K562 (cell line): ENCODE data around the gene PPY. TPM values are rescaled to one million over a fixed set of nuclear protein-coding genes. Genes with fewer than 3 reads are reported as not detected.
A peak's percentile ranks its signal among the peaks of the same experiment; 100 is the strongest.

Experiments used
- ATAC-seq: fragments of 200-7000 bp; cut with Tn5 transposase; 3 replicates; pipeline ENCODE4 v1.9.1; 2020; ENCODE audit warnings: moderate library complexity
- BruUV-seq: library from RNA; stranded (reverse); fragments of 400-500 nt; replicated peaks from 2 replicates; lab custom pipeline; 2021; lab: Mats Ljungman, UMichigan
- CTCF ChIA-PET: fragments of 300-600 bp; formaldehyde crosslinking; extraction: SDS; loops from one replicate; lab custom pipeline; 2021; ENCODE audit warnings: low intra/inter-chr PET ratio; lab: Yijun Ruan, JAX
- POLR2A ChIA-PET: fragments of 300-600, 350-650 bp; sonication (Branson Sonifier 250); formaldehyde crosslinking; extraction: SDS; loops from one replicate; lab custom pipeline; 2021; ENCODE audit warnings: antibody characterized with exemption, inconsistent platforms; lab: Yijun Ruan, JAX
- DNase-seq, 4 experiments: peaks; one replicate each; pipeline versions ENCODE4 v3.0.0 to v3.0.0-alpha.2; 2011 to 2018; ENCODE audit warnings: low spot score in 3 of 4, mixed read lengths in 3 of 4; ENCODE audit errors: extremely low read depth in 1 of 4
- FAIRE-seq: peaks from 2 replicates; lab custom pipeline; 2011; peaks lifted over from hg19 to GRCh38; lab: Jason Lieb, UNC
- H2AFZ ChIP-seq: 2 replicates; pipeline ENCODE4 v1.6.0; 2011; ENCODE audit warnings: low read depth, low read length, control low read depth, inconsistent platforms
- H3K27ac ChIP-seq: fragments of 200-600 bp; 3 replicates; pipeline ENCODE4 v1.8.0; 2011; ENCODE audit warnings: low read depth, mild to moderate bottlenecking, control low read depth, inconsistent platforms, low read length, moderate library complexity, mixed read lengths; ENCODE audit errors: extremely low read depth
- H3K27me3 ChIP-seq, 2 experiments: fragments of 300-600 bp in 1 of 2; 2 replicates in 1 of 2; 3 replicates in 1 of 2; pipeline versions ENCODE4 v1.6.0 to v1.8.0; 2011; ENCODE audit warnings: inconsistent platforms in 2 of 2, low read length in 2 of 2, mild to moderate bottlenecking in 1 of 2, mixed read lengths in 1 of 2, moderate library complexity in 1 of 2; ENCODE audit not compliant: control insufficient read depth in 2 of 2, insufficient read depth in 2 of 2
- H3K36me3 ChIP-seq: fragments of 300-600 bp; 3 replicates; pipeline ENCODE4 v1.8.0; 2011; ENCODE audit warnings: mild to moderate bottlenecking, low read length, inconsistent platforms; ENCODE audit not compliant: control insufficient read depth, insufficient read depth
- H3K4me1 ChIP-seq, 2 experiments: fragments of 200-600 bp in 1 of 2; replicated peaks in 1 of 2; 2 replicates in 1 of 2; 3 replicates in 1 of 2; pipeline versions ENCODE4 v1.5.1 to v1.8.0; 2011; ENCODE audit warnings: inconsistent platforms in 2 of 2, low read length in 2 of 2, mild to moderate bottlenecking in 1 of 2, mixed read lengths in 1 of 2, moderate library complexity in 1 of 2; ENCODE audit not compliant: control insufficient read depth in 2 of 2, insufficient read depth in 2 of 2
- H3K4me2 ChIP-seq: 2 replicates; pipeline ENCODE4 v1.6.1; 2011; ENCODE audit warnings: low read length, control low read depth, inconsistent platforms, mixed read lengths; ENCODE audit not compliant: insufficient read depth
- H3K4me3 ChIP-seq: fragments of 200-600 bp; sonication (generic), shearing (Covaris generic); 2 replicates; pipeline ENCODE4 v1.5.1; 2016; ENCODE audit warnings: control low read depth, inconsistent platforms
- H3K79me2 ChIP-seq: fragments of 200-600 bp; 3 replicates; pipeline ENCODE4 v1.8.0; 2011; ENCODE audit warnings: low read length, inconsistent platforms; ENCODE audit not compliant: control insufficient read depth, insufficient read depth
- H3K9ac ChIP-seq, 2 experiments: 2 replicates each; pipeline versions ENCODE4 v1.6.0 to v1.6.1; 2011; ENCODE audit warnings: low read depth in 2 of 2, low read length in 2 of 2, control low read depth in 1 of 2, inconsistent platforms in 1 of 2, mild to moderate bottlenecking in 1 of 2, mixed read lengths in 1 of 2; ENCODE audit not compliant: insufficient read depth in 1 of 2
- H3K9me1 ChIP-seq: one replicate; pipeline ENCODE4 v1.6.0; 2011; ENCODE audit warnings: inconsistent platforms, mild to moderate bottlenecking, low read length, moderate library complexity; ENCODE audit not compliant: control insufficient read depth, insufficient read depth
- H3K9me3 ChIP-seq: replicated peaks from 2 replicates; pipeline ENCODE4 v1.5.1; 2011; ENCODE audit warnings: low read depth, low read length, inconsistent platforms; ENCODE audit not compliant: control insufficient read depth, insufficient read depth
- H4K20me1 ChIP-seq: replicated peaks from 2 replicates; pipeline ENCODE4 v1.6.1; 2011; ENCODE audit warnings: low read length, inconsistent platforms, mixed read lengths; ENCODE audit not compliant: control insufficient read depth, insufficient read depth
- CBFB ChIP-seq: sonication (generic); formaldehyde crosslinking; IDR thresholded peaks from 2 replicates; pipeline ENCODE4 v1.4.0; 2020; ENCODE audit warnings: mild to moderate bottlenecking, missing genetic modification reagents
- EGR1 ChIP-seq: fragments of 450-650 bp; conservative IDR thresholded peaks from 2 replicates; pipeline ENCODE4 v1.6.1; 2017; ENCODE audit warnings: mild to moderate bottlenecking
- MGA ChIP-seq: fragments of 450-650 bp; IDR thresholded peaks from 2 replicates; pipeline ENCODE4 v1.6.1; 2016; ENCODE audit warnings: mild to moderate bottlenecking, moderate library complexity
- STAT5A ChIP-seq: IDR thresholded peaks from 2 replicates; pipeline ENCODE4 v1.6.1; 2012; ENCODE audit warnings: low read length, inconsistent platforms, borderline replicate concordance
- ZBTB1 ChIP-seq: sonication (generic); formaldehyde crosslinking; IDR thresholded peaks from 2 replicates; pipeline ENCODE4 v1.8.1; 2023; ENCODE audit warnings: missing genetic modification reagents, low read depth, mild to moderate bottlenecking, borderline replicate concordance
- ZNF134 ChIP-seq: fragments of 250-450 bp; sonication (Bioruptor Pico); conservative IDR thresholded peaks from 2 replicates; pipeline ENCODE4 v1.4.0; 2020
- ZNF398 ChIP-seq: fragments of 250-450 bp; sonication (Bioruptor Pico); IDR thresholded peaks from 2 replicates; pipeline ENCODE4 v1.8.0; 2021; ENCODE audit warnings: moderate library complexity, mild to moderate bottlenecking, inconsistent platforms
- WGBS: fragments of 100-300 bp; shearing (Covaris generic); methylation state at CpG from one replicate; pipeline ENCODE4 v1.1.6; 2016; ENCODE audit warnings: low coverage, mixed read lengths; ENCODE audit not compliant: insufficient coverage; ENCODE audit errors: missing lambda C conversion rate; 5-methylcytosine and 5-hydroxymethylcytosine counted together
- in situ Hi-C: fragments of 300-500 bp; cut with MboI; formaldehyde crosslinking; loops from 4 replicates; pipeline ENCODE4 v1.15.0; 2018; ENCODE audit warnings: inconsistent platforms, mixed read lengths
- intact Hi-C: fragments of 100-400 bp; cut with micrococcal nuclease; formaldehyde crosslinking; loops from 2 replicates; pipeline ENCODE4 v1.14.2; 2022
- polyA plus RNA-seq, 8 experiments: library from polyadenylated mRNA; depleted of rRNA in 4 of 8; stranded (reverse) in 5 of 8; unstranded in 3 of 8; fragments of >200 nt; fragmentation: Nextera tagmentation in 2 of 8; fragmentation: Illumina TruSeq in 1 of 8; extraction: Ambion mirVana in 2 of 8; extraction: Trizol in 1 of 8; gene quantifications; 2 replicates each; pipeline versions ENCODE4 v1.2.1 to v1.2.3, GENCODE V29; 2011 to 2014; ENCODE audit warnings: inconsistent platforms in 1 of 8, missing spikeins in 1 of 8
- total RNA-seq, 7 experiments: library from RNA; depleted of rRNA in 6 of 7; stranded (reverse); fragments of >200 nt in 6 of 7; fragmentation: Illumina TruSeq in 2 of 7; extraction: Trizol in 2 of 7; gene quantifications; 2 replicates each; pipeline versions ENCODE4 v1.2.1 to v1.2.3, GENCODE V29; 2011 to 2021; ENCODE audit warnings: low replicate concordance in 1 of 7

The PPY gene
- total and polyA plus RNA-seq, 9 of the 15 experiments (the other 6 are each of a cell fraction or from before 2014, with no cell fraction given): not detected

- Histone ChIP-seq H3K4me2 (peak within 1 kb of the TSS; percentile 74), H3K9ac (peak within 1 kb of the TSS in 1 of 2 experiments; percentile 68; a peak in 2 of 4 replicates), H3K9me3 (no peaks in the 10 kb centered on the region), H4K20me1 (peaks cover 6% of the 10 kb centered on the region; the same call in 1 of the 2 replicates), H3K27ac (no peak within 1 kb of the TSS), H3K4me3 (peak within 1 kb of the TSS; percentile 8; the same call in 1 of the 2 replicates), H3K36me3 (no peaks in the 10 kb centered on the region), H3K27me3 (peaks cover 27 to 56% of the 10 kb centered on the region in 2 experiments), H3K9me1 (no peaks in the 10 kb centered on the region), H2AFZ (peak within 1 kb of the TSS; percentile 88), H3K4me1 (peaks cover 0 to 23% of the 10 kb centered on the region in 2 experiments; a peak in 3 of 5 replicates), H3K79me2 (no peaks in the 10 kb centered on the region)
- CTCF ChIA-PET: interaction anchor here (0.5 to 1.5 kb wide), 2 partner anchors 76 to 89 kb away, joined by 3 to 9 read pairs; no protein-coding TSS in a partner anchor
- intact Hi-C loops: no loop called here
- FAIRE-seq (no peak), DNase-seq (peak; percentile 67 to 80 (median 77)), ATAC-seq (peak; percentile 84)
- BruUV-seq: no TSS peak
- POLR2A ChIA-PET: interaction anchor here (0.6 to 1.0 kb wide), 3 partner anchors 16 to 117 kb away, joined by 3 to 4 read pairs (median 3); no protein-coding TSS in a partner anchor
- in situ Hi-C loops: no loop called here
- under 1% methylated on average over 26 of the region's 36 CpGs for WGBS
- no peak for TF ChIP-seq ZBTB1 (CRISPR knock-in tag)
- TF ChIP-seq MGA: peak; percentile 43; the same call in 1 of the 2 replicates
- no peak for TF ChIP-seq ZNF398 (CRISPR knock-in tag)
- TF ChIP-seq EGR1: peak; percentile 71
- TF ChIP-seq ZNF134 (CRISPR knock-in tag): no peak
- no peak for TF ChIP-seq CBFB (CRISPR knock-in tag)
- TF ChIP-seq STAT5A: no peak
Measured at GRCh38 chr17:43907425-43907981, 34.8 kb downstream of the PPY start, which contains the start of gene MPP2. MPP2 (minus strand) TSS chr17:43907536; CDS start chr17:43904460, 3,076 bp downstream.
